PFSK-1 (cell line): ENCODE results near the gene C14orf119.
A peak's percentile ranks its signal among the peaks of the same experiment; 100 is the strongest.

ENCODE experiments used
- POLR2AphosphoS5 ChIP-seq: IDR thresholded peaks from 2 replicates; pipeline ENCODE4 v1.6.1; 2012; ENCODE audit warnings: low read depth, mild to moderate bottlenecking, control low read depth, low read length, moderate library complexity
- SIN3A ChIP-seq: IDR thresholded peaks from 2 replicates; pipeline ENCODE4 v1.6.1; 2012; ENCODE audit warnings: mild to moderate bottlenecking, low read length, moderate library complexity, borderline replicate concordance; ENCODE audit not compliant: insufficient read depth
- TAF1 ChIP-seq: IDR thresholded peaks from 2 replicates; pipeline ENCODE4 v1.6.1; 2012; ENCODE audit warnings: low read length, control low read depth, borderline replicate concordance; ENCODE audit not compliant: insufficient read depth
- TF ChIP-seq, protein P1 (sequence below), 2 experiments: IDR thresholded peaks; 2 replicates each; pipeline versions ENCODE4 v1.6.1 to v1.8.0; 2011 to 2012; ENCODE audit warnings: low read depth in 2 of 2, low read length in 2 of 2, control low read depth in 1 of 2, inconsistent platforms in 1 of 2, mild to moderate bottlenecking in 1 of 2, moderate library complexity in 1 of 2; ENCODE audit not compliant: insufficient read depth in 1 of 2

DNA sequence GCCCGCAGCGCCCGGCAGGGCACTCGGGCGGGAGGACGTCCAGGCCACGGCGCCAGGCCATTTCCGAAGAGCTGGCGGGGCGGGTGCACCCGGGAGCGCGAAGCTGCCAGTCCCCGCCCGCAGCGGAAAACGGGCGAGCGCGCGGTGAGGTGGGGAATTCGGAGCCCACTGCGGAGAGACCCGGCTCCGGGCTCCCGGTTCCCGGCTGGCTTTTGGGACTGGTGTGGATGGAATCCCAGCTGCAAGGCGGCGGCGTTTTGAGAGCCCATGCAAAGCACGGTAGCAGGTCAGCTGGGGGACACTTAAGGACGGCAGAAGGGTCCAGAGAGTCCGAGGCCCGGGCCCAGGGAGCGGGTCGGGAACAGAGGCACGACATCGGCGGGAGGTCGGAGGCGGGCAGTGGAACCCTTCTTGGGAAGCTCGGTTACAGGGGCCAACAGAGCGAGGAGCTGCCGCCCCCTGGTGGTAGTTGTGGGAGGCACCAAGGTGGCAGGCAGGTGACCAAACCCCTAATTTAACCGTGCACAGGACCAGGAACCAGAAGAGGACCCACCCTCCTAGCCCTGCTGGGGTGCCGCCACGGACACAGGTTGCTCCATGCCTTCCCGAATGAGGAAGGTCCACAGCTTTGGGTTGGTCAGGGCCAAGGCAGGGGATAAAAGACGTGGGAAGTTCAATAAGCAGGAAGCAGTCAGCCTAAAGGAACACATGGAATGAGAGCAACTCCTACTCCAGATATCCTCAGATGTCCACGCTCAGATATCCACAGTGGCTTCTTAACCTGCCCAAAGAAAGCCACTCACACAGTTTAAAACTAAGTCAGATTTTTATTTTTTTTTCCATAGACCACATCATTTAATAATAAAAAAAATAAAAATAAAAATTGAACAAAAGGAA lies 37.3 kb upstream of the C14orf119 start:
- 0 out of 2 replicates have a peak, but pooled peaks have one; percentile 44 for TF ChIP-seq POLR2AphosphoS5
- TF ChIP-seq, protein P1, sequence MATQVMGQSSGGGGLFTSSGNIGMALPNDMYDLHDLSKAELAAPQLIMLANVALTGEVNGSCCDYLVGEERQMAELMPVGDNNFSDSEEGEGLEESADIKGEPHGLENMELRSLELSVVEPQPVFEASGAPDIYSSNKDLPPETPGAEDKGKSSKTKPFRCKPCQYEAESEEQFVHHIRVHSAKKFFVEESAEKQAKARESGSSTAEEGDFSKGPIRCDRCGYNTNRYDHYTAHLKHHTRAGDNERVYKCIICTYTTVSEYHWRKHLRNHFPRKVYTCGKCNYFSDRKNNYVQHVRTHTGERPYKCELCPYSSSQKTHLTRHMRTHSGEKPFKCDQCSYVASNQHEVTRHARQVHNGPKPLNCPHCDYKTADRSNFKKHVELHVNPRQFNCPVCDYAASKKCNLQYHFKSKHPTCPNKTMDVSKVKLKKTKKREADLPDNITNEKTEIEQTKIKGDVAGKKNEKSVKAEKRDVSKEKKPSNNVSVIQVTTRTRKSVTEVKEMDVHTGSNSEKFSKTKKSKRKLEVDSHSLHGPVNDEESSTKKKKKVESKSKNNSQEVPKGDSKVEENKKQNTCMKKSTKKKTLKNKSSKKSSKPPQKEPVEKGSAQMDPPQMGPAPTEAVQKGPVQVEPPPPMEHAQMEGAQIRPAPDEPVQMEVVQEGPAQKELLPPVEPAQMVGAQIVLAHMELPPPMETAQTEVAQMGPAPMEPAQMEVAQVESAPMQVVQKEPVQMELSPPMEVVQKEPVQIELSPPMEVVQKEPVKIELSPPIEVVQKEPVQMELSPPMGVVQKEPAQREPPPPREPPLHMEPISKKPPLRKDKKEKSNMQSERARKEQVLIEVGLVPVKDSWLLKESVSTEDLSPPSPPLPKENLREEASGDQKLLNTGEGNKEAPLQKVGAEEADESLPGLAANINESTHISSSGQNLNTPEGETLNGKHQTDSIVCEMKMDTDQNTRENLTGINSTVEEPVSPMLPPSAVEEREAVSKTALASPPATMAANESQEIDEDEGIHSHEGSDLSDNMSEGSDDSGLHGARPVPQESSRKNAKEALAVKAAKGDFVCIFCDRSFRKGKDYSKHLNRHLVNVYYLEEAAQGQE (IDR thresholded peaks at IDR 0.05; ENCODE audit: insufficient read depth in 1 of 2, low read depth in 2 of 2, low read length in 2 of 2): no peak
- TF ChIP-seq SIN3A: no peak
- no peak for TF ChIP-seq TAF1
